Muscle layer of colon (tissue), 2 donors: ENCODE data around the gene GPHB5.
A peak's percentile ranks its signal among the peaks of the same experiment; 100 is the strongest.
"Not testable (repeated sequence)": the region's sequence is repeated elsewhere in the genome, so short reads cannot be mapped to it uniquely, and the experiment has no call there.

ENCODE experiments used
- H3K27ac ChIP-seq: one replicate; pipeline ENCODE4 v1.7.0; 2013; ENCODE audit warnings: low read depth, mild to moderate bottlenecking, low read length, moderate library complexity
- H3K27me3 ChIP-seq, 2 donors: one replicate each; pipeline ENCODE4 v1.7.0; 2013; ENCODE audit warnings: low read length in 2 of 2, mild to moderate bottlenecking in 2 of 2; ENCODE audit not compliant: insufficient read depth in 2 of 2, control insufficient read depth in 1 of 2
- H3K36me3 ChIP-seq: one replicate; pipeline ENCODE4 v1.7.0; 2013; ENCODE audit warnings: mild to moderate bottlenecking, low read length; ENCODE audit not compliant: insufficient read depth
- H3K4me1 ChIP-seq: one replicate; pipeline ENCODE4 v1.7.0; 2013; ENCODE audit warnings: mild to moderate bottlenecking, low read length; ENCODE audit not compliant: insufficient read depth
- H3K4me3 ChIP-seq, 2 donors: one replicate each; pipeline ENCODE4 v1.7.0; 2013; ENCODE audit warnings: low read length in 2 of 2, low read depth in 1 of 2, mild to moderate bottlenecking in 1 of 2, moderate library complexity in 1 of 2
- H3K9ac ChIP-seq: one replicate; pipeline ENCODE4 v1.7.0; 2013; ENCODE audit warnings: low read length
- H3K9me3 ChIP-seq: one replicate; pipeline ENCODE4 v1.7.0; 2013; ENCODE audit warnings: mild to moderate bottlenecking, low read length
- donor health status: abdominal sarcoma.
- donor health status: Adenocarcinoma of cecum.

GPHB5 gene

GRCh38 chr14:63322897-63323573, 4.3 kb upstream of the GPHB5 start:
- Histone ChIP-seq H3K27me3 (no peaks in the 10 kb centered on the region), H3K4me3 (no peak overlapping the region), H3K4me1 (no peaks in the 10 kb centered on the region), H3K9me3 (no peaks in the 10 kb centered on the region), H3K9ac (no peak overlapping the region), H3K36me3 (no peaks in the 10 kb centered on the region), H3K27ac (no peak overlapping the region)

- Histone ChIP-seq H3K36me3 (no peaks in the 10 kb centered on the region), H3K4me1 (no peaks in the 10 kb centered on the region), H3K27me3 (no peaks in the 10 kb centered on the region), H3K4me3 (no peak overlapping the region), H3K9ac (no peak overlapping the region), H3K27ac (no peak overlapping the region), H3K9me3 (no peaks in the 10 kb centered on the region)
Observed at GRCh38 chr14:63322472-63322871, 3.7 kb upstream of the GPHB5 start.

GRCh38 chr14:63308723-63309317, 9.9 kb downstream of the GPHB5 start:
- Histone ChIP-seq H3K9ac (no peak overlapping the region), H3K9me3 (no peaks in the 10 kb centered on the region), H3K4me3 (no peak overlapping the region), H3K27ac (no peak overlapping the region), H3K4me1 (no peaks in the 10 kb centered on the region), H3K27me3 (no peaks in the 10 kb centered on the region), H3K36me3 (no peaks in the 10 kb centered on the region)

GRCh38 chr14:63304429-63304828, 14.3 kb downstream of the GPHB5 start:
- H3K27ac ChIP-seq, H3K9me3 ChIP-seq, H3K9ac ChIP-seq, H3K27me3 ChIP-seq, H3K36me3 ChIP-seq, H3K4me3 ChIP-seq, H3K4me1 ChIP-seq: not testable (repeated sequence)

- no peaks in the 10 kb centered on the region for H3K4me1 ChIP-seq
- H3K4me3 ChIP-seq, result no peak overlapping the region
- H3K27ac ChIP-seq, result no peak overlapping the region
- no peaks in the 10 kb centered on the region for H3K9me3 ChIP-seq
- H3K36me3 ChIP-seq, result no peaks in the 10 kb centered on the region
- H3K27me3 ChIP-seq, result no peaks in the 10 kb centered on the region
- no peak overlapping the region for H3K9ac ChIP-seq
Observed at GRCh38 chr14:63301891-63302534, 16.7 kb downstream of the GPHB5 start.

GRCh38 chr14:63300854-63301253, 17.9 kb downstream of the GPHB5 start:
- H3K9me3 ChIP-seq, result no peaks in the 10 kb centered on the region
- no peak overlapping the region for H3K4me3 ChIP-seq
- H3K27me3 ChIP-seq, result no peaks in the 10 kb centered on the region
- no peak overlapping the region for H3K27ac ChIP-seq
- H3K9ac ChIP-seq, result no peak overlapping the region
- H3K4me1 ChIP-seq, result no peaks in the 10 kb centered on the region
- H3K36me3 ChIP-seq, result no peaks in the 10 kb centered on the region

- no peaks in the 10 kb centered on the region for H3K27me3 ChIP-seq
- H3K9me3 ChIP-seq, result no peaks in the 10 kb centered on the region
- no peak overlapping the region for H3K9ac ChIP-seq
- no peaks in the 10 kb centered on the region for H3K36me3 ChIP-seq
- no peak overlapping the region for H3K27ac ChIP-seq
- no peak overlapping the region for H3K4me3 ChIP-seq
- no peaks in the 10 kb centered on the region for H3K4me1 ChIP-seq
Observed at GRCh38 chr14:63299351-63300110, 19.2 kb downstream of the GPHB5 start.

GRCh38 chr14:63297372-63298063, 21.2 kb downstream of the GPHB5 start:
- Histone ChIP-seq H3K27ac (no peak overlapping the region), H3K27me3 (no peaks in the 10 kb centered on the region), H3K9ac (no peak overlapping the region)

GRCh38 chr14:63296060-63296563, 22.6 kb downstream of the GPHB5 start:
- no peak overlapping the region for H3K9ac ChIP-seq
- H3K27me3 ChIP-seq, result no peaks in the 10 kb centered on the region
- no peaks in the 10 kb centered on the region for H3K36me3 ChIP-seq
- no peak overlapping the region for H3K4me3 ChIP-seq
- H3K4me1 ChIP-seq, result no peaks in the 10 kb centered on the region
- H3K9me3 ChIP-seq, result no peaks in the 10 kb centered on the region
- H3K27ac ChIP-seq, result no peak overlapping the region

More at GRCh38 chr14:63297372-63298063, 21.2 kb downstream of the GPHB5 start:
- H3K4me3 ChIP-seq, result no peak overlapping the region
- no peaks in the 10 kb centered on the region for H3K36me3 ChIP-seq
- no peaks in the 10 kb centered on the region for H3K9me3 ChIP-seq
- H3K4me1 ChIP-seq, result no peaks in the 10 kb centered on the region

GRCh38 chr14:63295231-63295685, 23.5 kb downstream of the GPHB5 start:
- Histone ChIP-seq H3K4me1 (no peaks in the 10 kb centered on the region), H3K9ac (no peak overlapping the region), H3K27ac (no peak overlapping the region), H3K9me3 (no peaks in the 10 kb centered on the region), H3K36me3 (no peaks in the 10 kb centered on the region), H3K4me3 (peak overlapping the region in 1 of 2 donors; percentile 7), H3K27me3 (no peaks in the 10 kb centered on the region)

GRCh38 chr14:63292805-63293204, 25.9 kb downstream of the GPHB5 start:
- no peaks in the 10 kb centered on the region for H3K36me3 ChIP-seq

More at GRCh38 chr14:63292805-63293204, 25.9 kb downstream of the GPHB5 start:
- Histone ChIP-seq H3K27ac (no peak overlapping the region), H3K27me3 (no peaks in the 10 kb centered on the region), H3K9me3 (no peaks in the 10 kb centered on the region), H3K9ac (no peak overlapping the region), H3K4me1 (no peaks in the 10 kb centered on the region), H3K4me3 (no peak overlapping the region)
